Neural progenitor cell (in vitro differentiated cells): ENCODE data around the gene MATN1. TPM values are rescaled to one million over a fixed set of nuclear protein-coding genes. Genes with fewer than 3 reads are reported as not detected.

ENCODE experiments used
- DNase-seq: peaks from one replicate; pipeline ENCODE4 v3.0.0-alpha.2; 2016; ENCODE audit warnings: low spot score
- H2AFZ ChIP-seq: fragments of 200-600 bp; sonication (generic); replicated peaks from 2 replicates; pipeline ENCODE4 v1.6.1; 2016; ENCODE audit warnings: antibody characterized with exemption
- H3F3A ChIP-seq: fragments of 200-600 bp; sonication (generic); 2 replicates; pipeline ENCODE4 v1.6.1; 2016; ENCODE audit warnings: antibody characterized with exemption, low read depth
- H3K27ac ChIP-seq: fragments of 200-600 bp; sonication (generic); 2 replicates; pipeline ENCODE4 v1.5.1; 2016; ENCODE audit warnings: mild to moderate bottlenecking
- H3K27me3 ChIP-seq: fragments of 200-600 bp; sonication (generic); 2 replicates; pipeline ENCODE4 v1.6.1; 2016; ENCODE audit warnings: mild to moderate bottlenecking, moderate library complexity
- H3K36me3 ChIP-seq: fragments of 200-600 bp; sonication (generic); 2 replicates; pipeline ENCODE4 v1.5.1; 2016
- H3K4me1 ChIP-seq: fragments of 200-600 bp; sonication (generic); 2 replicates; pipeline ENCODE4 v1.6.1; 2016; ENCODE audit warnings: mixed run types
- H3K4me2 ChIP-seq: fragments of 200-600 bp; sonication (generic); 2 replicates; pipeline ENCODE4 v1.6.1; 2016
- H3K4me3 ChIP-seq: fragments of 200-600 bp; sonication (generic); 2 replicates; pipeline ENCODE4 v1.5.1; 2016
- H3K79me2 ChIP-seq: fragments of 200-600 bp; sonication (generic); 2 replicates; pipeline ENCODE4 v1.6.1; 2016; ENCODE audit warnings: low read depth
- H3K9ac ChIP-seq: fragments of 200-600 bp; sonication (generic); 2 replicates; pipeline ENCODE4 v1.6.1; 2016
- H3K9me3 ChIP-seq: fragments of 200-600 bp; sonication (generic); 2 replicates; pipeline ENCODE4 v1.5.1; 2016; ENCODE audit warnings: low read depth
- H4K20me1 ChIP-seq: fragments of 200-600 bp; sonication (generic); 2 replicates; pipeline ENCODE4 v1.6.1; 2016; ENCODE audit warnings: low read depth
- H3K27ac Mint-ChIP-seq: 3 replicates; pipeline ENCODE4 v1.8.0; 2021; ENCODE audit warnings: mixed read lengths
- H3K27me3 Mint-ChIP-seq: 2 replicates; pipeline ENCODE4 v1.8.0; 2022; ENCODE audit warnings: low read depth, mild to moderate bottlenecking, inconsistent platforms, moderate library complexity, mixed read lengths; ENCODE audit not compliant: insufficient read depth
- H3K36me3 Mint-ChIP-seq: 3 replicates; pipeline ENCODE4 v1.8.0; 2021; ENCODE audit warnings: mixed read lengths
- H3K4me1 Mint-ChIP-seq: 3 replicates; pipeline ENCODE4 v1.8.0; 2021; ENCODE audit warnings: mixed read lengths
- H3K4me3 Mint-ChIP-seq: 3 replicates; pipeline ENCODE4 v1.8.0; 2021; ENCODE audit warnings: mild to moderate bottlenecking, moderate library complexity, mixed read lengths
- H3K9me3 Mint-ChIP-seq: 3 replicates; pipeline ENCODE4 v1.8.0; 2020; ENCODE audit warnings: mixed read lengths
- EZH2 ChIP-seq: fragments of 200-600 bp; sonication (generic); IDR thresholded peaks from 2 replicates; pipeline ENCODE4 v1.6.1; 2017; ENCODE audit warnings: antibody characterized with exemption, mild to moderate bottlenecking, moderate library complexity
- EZH2phosphoT487 ChIP-seq: fragments of 200-600 bp; sonication (generic); IDR thresholded peaks from 2 replicates; pipeline ENCODE4 v1.6.1; 2017; ENCODE audit warnings: antibody characterized with exemption
- total RNA-seq: library from RNA; depleted of rRNA; stranded (reverse); fragments of >200 nt; gene quantifications from 2 replicates; pipeline ENCODE4 v1.2.3, GENCODE V29; 2015; ENCODE audit warnings: low replicate concordance
- TF ChIP-seq, protein P1 (sequence below): fragments of 200-600 bp; sonication (generic); IDR thresholded peaks from 2 replicates; pipeline ENCODE4 v1.5.1; 2017; ENCODE audit warnings: antibody characterized with exemption, mild to moderate bottlenecking

Gene MATN1
- total RNA-seq, 1 donor from 2014 or later = not detected

DNA sequence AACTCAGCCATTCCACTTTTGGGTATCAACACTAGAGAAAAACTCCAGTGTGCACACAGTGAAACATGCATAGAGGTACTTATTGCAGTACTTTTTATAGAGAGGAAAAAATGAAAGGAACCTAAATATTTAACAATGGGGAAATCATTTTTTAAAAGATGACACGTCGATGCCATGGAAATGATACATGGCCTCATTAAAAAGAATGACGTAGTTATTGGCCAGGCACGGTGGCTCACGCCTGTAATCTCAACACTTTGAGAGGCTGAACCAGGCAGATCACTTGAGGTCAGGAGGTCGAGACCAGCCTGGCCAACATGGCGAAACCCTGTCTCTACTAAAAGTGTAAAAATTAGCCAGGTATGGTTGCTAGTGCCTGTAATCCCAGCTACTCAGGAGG lies 42.5 kb downstream of the MATN1 start:
- no peak overlapping the region for H3K27ac ChIP-seq
- no peaks in the 10 kb centered on the region for H3K36me3 Mint-ChIP-seq
- peaks cover 4% of the 10 kb centered on the region for H3K4me1 ChIP-seq
- H3K9ac ChIP-seq = no peak overlapping the region
- no peak overlapping the region for H3K27ac Mint-ChIP-seq
- no peaks in the 10 kb centered on the region for H3K9me3 ChIP-seq
- H3K4me3 Mint-ChIP-seq = no peak overlapping the region
- H3K4me3 ChIP-seq = no peak overlapping the region
- H3K27me3 ChIP-seq = peaks cover 12% of the 10 kb centered on the region
- TF ChIP-seq EZH2 = no peak
- TF ChIP-seq, protein P1, sequence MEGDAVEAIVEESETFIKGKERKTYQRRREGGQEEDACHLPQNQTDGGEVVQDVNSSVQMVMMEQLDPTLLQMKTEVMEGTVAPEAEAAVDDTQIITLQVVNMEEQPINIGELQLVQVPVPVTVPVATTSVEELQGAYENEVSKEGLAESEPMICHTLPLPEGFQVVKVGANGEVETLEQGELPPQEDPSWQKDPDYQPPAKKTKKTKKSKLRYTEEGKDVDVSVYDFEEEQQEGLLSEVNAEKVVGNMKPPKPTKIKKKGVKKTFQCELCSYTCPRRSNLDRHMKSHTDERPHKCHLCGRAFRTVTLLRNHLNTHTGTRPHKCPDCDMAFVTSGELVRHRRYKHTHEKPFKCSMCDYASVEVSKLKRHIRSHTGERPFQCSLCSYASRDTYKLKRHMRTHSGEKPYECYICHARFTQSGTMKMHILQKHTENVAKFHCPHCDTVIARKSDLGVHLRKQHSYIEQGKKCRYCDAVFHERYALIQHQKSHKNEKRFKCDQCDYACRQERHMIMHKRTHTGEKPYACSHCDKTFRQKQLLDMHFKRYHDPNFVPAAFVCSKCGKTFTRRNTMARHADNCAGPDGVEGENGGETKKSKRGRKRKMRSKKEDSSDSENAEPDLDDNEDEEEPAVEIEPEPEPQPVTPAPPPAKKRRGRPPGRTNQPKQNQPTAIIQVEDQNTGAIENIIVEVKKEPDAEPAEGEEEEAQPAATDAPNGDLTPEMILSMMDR = no peak
- no peak for TF ChIP-seq EZH2phosphoT487
- H3K27me3 Mint-ChIP-seq = peaks cover 25% of the 10 kb centered on the region
- H3F3A ChIP-seq = peaks cover 6% of the 10 kb centered on the region
- no peaks in the 10 kb centered on the region for H4K20me1 ChIP-seq
- no peak overlapping the region for H3K4me2 ChIP-seq
- no peaks in the 10 kb centered on the region for H3K36me3 ChIP-seq
- peaks cover 7% of the 10 kb centered on the region for H3K9me3 Mint-ChIP-seq
- no peak overlapping the region for H2AFZ ChIP-seq
- no peak for DNase-seq
- no peaks in the 10 kb centered on the region for H3K79me2 ChIP-seq
- peaks cover 8% of the 10 kb centered on the region for H3K4me1 Mint-ChIP-seq

DNA sequence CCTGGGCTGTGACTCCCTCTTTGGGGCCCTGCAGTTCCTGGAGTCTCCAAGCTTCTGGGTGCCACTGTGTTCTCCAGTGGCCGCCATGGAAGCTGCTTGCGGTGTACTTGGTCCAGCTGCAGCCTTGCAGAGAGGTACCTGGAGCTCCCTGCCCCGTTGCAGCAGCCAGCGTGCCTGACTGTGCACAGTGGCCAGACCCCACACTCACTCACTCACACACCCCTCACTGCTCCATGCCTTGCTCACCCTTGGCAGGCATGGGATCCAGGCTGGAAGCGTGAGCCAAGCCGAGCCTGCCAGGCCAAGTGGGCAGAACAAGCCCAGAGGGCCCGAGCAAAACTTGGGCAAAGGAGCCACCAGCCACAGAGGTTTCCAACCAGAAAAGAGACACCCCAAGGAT lies 43.0 kb downstream of the MATN1 start:
- Histone ChIP-seq H3K4me3 (no peak overlapping the region), H3F3A (peaks cover 5% of the 10 kb centered on the region), H3K27ac (no peak overlapping the region), H3K4me1 (no peaks in the 10 kb centered on the region), H4K20me1 (no peaks in the 10 kb centered on the region), H3K9ac (no peak overlapping the region), H3K79me2 (no peaks in the 10 kb centered on the region), H3K27me3 (peaks cover 12% of the 10 kb centered on the region), H3K36me3 (no peaks in the 10 kb centered on the region), H3K4me2 (no peak overlapping the region), H3K9me3 (no peaks in the 10 kb centered on the region), H2AFZ (no peak overlapping the region)
- Mint-ChIP-seq H3K27me3 (peaks cover 23% of the 10 kb centered on the region), H3K36me3 (no peaks in the 10 kb centered on the region), H3K9me3 (peaks cover 9% of the 10 kb centered on the region), H3K4me3 (no peak overlapping the region), H3K4me1 (peaks cover 8% of the 10 kb centered on the region), H3K27ac (no peak overlapping the region)
- DNase-seq = no peak
- TF ChIP-seq EZH2 (no peak), EZH2phosphoT487 (no peak)
- TF ChIP-seq, protein P1 = no peak

DNA sequence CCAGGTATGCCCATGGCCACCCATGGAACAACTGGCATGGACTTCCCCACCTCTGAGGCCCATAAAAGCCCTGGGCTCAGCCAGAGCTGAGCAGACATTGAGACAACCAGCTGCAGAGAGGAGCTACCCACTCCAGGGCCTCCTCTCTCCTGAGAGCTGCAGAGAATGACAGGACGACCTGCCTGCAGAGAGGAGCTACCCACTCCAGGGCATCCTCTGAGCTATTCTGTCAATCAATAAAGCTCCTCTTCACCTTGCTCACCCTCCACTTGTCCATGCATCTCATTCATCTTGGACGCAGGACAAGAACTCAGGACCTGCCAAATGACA lies 43.4 kb downstream of the MATN1 start:
- H3K27me3 ChIP-seq = peaks cover 12% of the 10 kb centered on the region
- Mint-ChIP-seq H3K27ac (no peak overlapping the region), H3K36me3 (no peaks in the 10 kb centered on the region), H3K9me3 (peaks cover 9% of the 10 kb centered on the region), H3K4me1 (peaks cover 6% of the 10 kb centered on the region), H3K27me3 (peaks cover 22% of the 10 kb centered on the region), H3K4me3 (no peak overlapping the region)
- no peak overlapping the region for H3K4me2 ChIP-seq
- H3K9me3 ChIP-seq = no peaks in the 10 kb centered on the region
- DNase-seq = no peak
- H3K36me3 ChIP-seq = no peaks in the 10 kb centered on the region
- no peak overlapping the region for H3K27ac ChIP-seq
- H4K20me1 ChIP-seq = no peaks in the 10 kb centered on the region
- H2AFZ ChIP-seq = no peak overlapping the region
- no peak overlapping the region for H3K4me3 ChIP-seq
- H3K4me1 ChIP-seq = no peaks in the 10 kb centered on the region
- H3K9ac ChIP-seq = no peak overlapping the region
- no peaks in the 10 kb centered on the region for H3K79me2 ChIP-seq
- TF ChIP-seq, protein P1 = no peak
- no peak for TF ChIP-seq EZH2
- no peak for TF ChIP-seq EZH2phosphoT487
- H3F3A ChIP-seq = peaks cover 4% of the 10 kb centered on the region
